Lung (tissue), 12 donors: ENCODE measurements around the gene OPCML. TPM values are rescaled to one million over a fixed set of nuclear protein-coding genes. Genes with fewer than 3 reads are reported as not detected.

Source experiments
- ATAC-seq: fragments of 200-7000 bp; cut with Tn5 transposase; one replicate; pipeline ENCODE4 v1.9.1; 2020; ENCODE audit warnings: moderate number of reproducible peaks; ENCODE audit not compliant: insufficient read depth, low FRiP score
- DNase-seq, 3 donors: peaks; one replicate each; pipeline ENCODE4 v3.0.0-alpha.2; 2013 to 2017
- H3K27ac ChIP-seq, 2 donors: one replicate each; pipeline ENCODE4 v1.5.1; 2013; ENCODE audit warnings: mild to moderate bottlenecking in 2 of 2, moderate library complexity in 2 of 2, control low read depth in 1 of 2, inconsistent platforms in 1 of 2, low read depth in 1 of 2, low read length in 1 of 2
- H3K27me3 ChIP-seq, 3 donors: one replicate each; pipeline ENCODE4 v1.5.1; 2013; ENCODE audit warnings: low read length in 2 of 3; ENCODE audit not compliant: control insufficient read depth in 3 of 3, insufficient read depth in 3 of 3
- H3K36me3 ChIP-seq, 4 donors: one replicate each; pipeline ENCODE4 v1.5.1; 2013; ENCODE audit warnings: low read length in 4 of 4, mild to moderate bottlenecking in 1 of 4, moderate library complexity in 1 of 4; ENCODE audit not compliant: control insufficient read depth in 4 of 4, insufficient read depth in 4 of 4
- H3K4me1 ChIP-seq, 5 donors: one replicate each; pipeline ENCODE4 v1.5.1; 2013; ENCODE audit warnings: low read length in 5 of 5, mild to moderate bottlenecking in 2 of 5, moderate library complexity in 1 of 5; ENCODE audit not compliant: control insufficient read depth in 5 of 5, insufficient read depth in 5 of 5
- H3K4me3 ChIP-seq: one replicate; pipeline ENCODE4 v1.5.1; 2013; ENCODE audit warnings: mild to moderate bottlenecking, control low read depth, moderate library complexity
- H3K9ac ChIP-seq, 2 donors: one replicate each; pipeline ENCODE4 v1.5.1; 2013; ENCODE audit warnings: low read length in 2 of 2, control low read depth in 1 of 2; ENCODE audit not compliant: insufficient read depth in 1 of 2
- H3K9me3 ChIP-seq, 4 donors: one replicate each; pipeline ENCODE4 v1.5.1; 2013; ENCODE audit warnings: low read length in 3 of 4, mild to moderate bottlenecking in 1 of 4, moderate library complexity in 1 of 4; ENCODE audit not compliant: control insufficient read depth in 4 of 4, insufficient read depth in 3 of 4
- CTCF ChIP-seq: IDR thresholded peaks from 2 replicates; pipeline ENCODE4 v1.5.1; 2012; ENCODE audit warnings: mild to moderate bottlenecking; ENCODE audit errors: control extremely low read depth, extremely low read depth
- WGBS, 2 donors: extraction: QIAGEN DNeasy Blood & Tissue Kit; methylation state at CpG; one replicate each; pipeline ENCODE4 v1.1.7; 2013; 5-methylcytosine and 5-hydroxymethylcytosine counted together
- polyA plus RNA-seq, 2 donors: library from polyadenylated mRNA; stranded (reverse); fragments of 200-250 nt; gene quantifications; one replicate each; pipeline ENCODE4 v1.2.1, GENCODE V29; 2013
- total RNA-seq, 2 donors: library from RNA; depleted of rRNA in 1 of 2; stranded (reverse); fragments of >200 nt in 1 of 2; gene quantifications; one replicate each; pipeline ENCODE4 v1.2.1, GENCODE V29; 2014 to 2021
- donor health status: control.
- donor health status: control.
- donor health status: Bipolar disorder and iron deficiency.
- donor health status: healthy.
- donor health status: DM: yes; HTN: yes; CAD: no.

OPCML gene
- total and polyA plus RNA-seq, 4 donors, result 0.49 to 0.74 TPM; not detected in 2

DNA sequence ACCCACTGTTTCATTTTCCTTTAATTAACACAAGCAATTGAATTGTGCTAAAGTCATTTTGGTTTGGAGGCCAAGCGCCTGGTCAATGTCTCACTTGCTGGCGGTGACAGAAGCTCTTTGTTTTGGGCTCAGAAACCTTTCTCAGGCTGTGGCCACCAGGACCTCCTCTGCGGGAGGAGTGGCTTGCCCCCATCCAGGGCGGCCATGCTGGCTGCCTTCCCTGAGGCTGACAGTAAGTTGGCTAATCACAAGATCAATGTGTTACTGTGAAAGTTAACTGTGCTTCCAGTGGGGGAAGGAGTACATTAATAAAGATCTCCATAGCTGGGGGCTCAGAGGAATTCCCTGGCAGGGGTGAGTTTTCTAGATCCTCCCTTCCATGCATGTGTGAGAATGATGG is 1087.4 kb downstream of the OPCML start:
- no peak for ATAC-seq

GRCh38 chr11:132439711-132440255 is 1092.5 kb downstream of the OPCML start:
- H3K36me3 ChIP-seq, result no peaks in the 10 kb centered on the region
- H3K4me3 ChIP-seq, result no peak overlapping the region
- H3K4me1 ChIP-seq, result no peaks in the 10 kb centered on the region
- no peak overlapping the region for H3K27ac ChIP-seq
- no peaks in the 10 kb centered on the region for H3K9me3 ChIP-seq
- no peak for DNase-seq
- no peaks in the 10 kb centered on the region for H3K27me3 ChIP-seq
- WGBS, 2 donors, result 78 to 81% methylated on average over 5 of the region's 5 CpGs
- no peak overlapping the region for H3K9ac ChIP-seq
- no peak for TF ChIP-seq CTCF
- ATAC-seq, result no peak

More for the DNA sequence above, 1087.4 kb downstream of the OPCML start:
- Histone ChIP-seq H3K27ac (no peak overlapping the region), H3K27me3 (no peaks in the 10 kb centered on the region), H3K4me1 (peaks cover 0 to 5% (median 0%) of the 10 kb centered on the region in 5 donors), H3K9me3 (no peaks in the 10 kb centered on the region), H3K4me3 (no peak overlapping the region), H3K36me3 (no peaks in the 10 kb centered on the region), H3K9ac (no peak overlapping the region)
- no peak for TF ChIP-seq CTCF
- 88 to 89% methylated on average over 4 of the region's 4 CpGs for WGBS, 2 donors
- DNase-seq, result peak; percentile 31 to 52 (median 42)

GRCh38 chr11:132438418-132438817 is 1093.9 kb downstream of the OPCML start:
- no peak for TF ChIP-seq CTCF
- H3K27ac ChIP-seq, result no peak overlapping the region
- no peak for DNase-seq
- no peaks in the 10 kb centered on the region for H3K27me3 ChIP-seq
- peaks cover 0 to 2% (median 0%) of the 10 kb centered on the region in 4 donors for H3K9me3 ChIP-seq
- WGBS, 2 donors, result 64 to 74% methylated on average over 1 of the region's 1 CpG
- no peak overlapping the region for H3K4me3 ChIP-seq
- ATAC-seq, result no peak
- H3K9ac ChIP-seq, result no peak overlapping the region
- H3K4me1 ChIP-seq, result no peaks in the 10 kb centered on the region
- H3K36me3 ChIP-seq, result no peaks in the 10 kb centered on the region
